GM23338 (cell line): ENCODE data around the gene MIEF2. TPM values are rescaled to one million over a fixed set of nuclear protein-coding genes. Genes with fewer than 3 reads are reported as not detected.

ENCODE experiments used
- ATAC-seq: fragments of 200-7000 bp; cut with Tn5 transposase; 3 replicates; pipeline ENCODE4 v1.9.1; 2020
- DNase-seq: peaks from one replicate; pipeline ENCODE4 v3.0.0-alpha.2; 2015; ENCODE audit warnings: low spot score
- H2AFZ ChIP-seq: fragments of 200-600 bp; sonication (generic); 2 replicates; pipeline ENCODE4 v1.8.0; 2016; ENCODE audit warnings: antibody characterized with exemption, mild to moderate bottlenecking, moderate library complexity
- H3F3A ChIP-seq: fragments of 200-600 bp; sonication (generic); replicated peaks from 2 replicates; pipeline ENCODE4 v1.8.0; 2017; ENCODE audit warnings: antibody characterized with exemption, mixed run types, low read depth
- H3K27ac ChIP-seq: fragments of 200-600 bp; sonication (generic); 2 replicates; pipeline ENCODE4 v1.6.1; 2016; ENCODE audit warnings: low read depth
- H3K27me3 ChIP-seq: fragments of 200-600 bp; sonication (generic); 2 replicates; pipeline ENCODE4 v1.8.0; 2016; ENCODE audit warnings: mild to moderate bottlenecking, mixed run types, moderate library complexity; ENCODE audit not compliant: insufficient read depth
- H3K36me3 ChIP-seq: fragments of 200-600 bp; sonication (generic); 2 replicates; pipeline ENCODE4 v1.8.0; 2016; ENCODE audit warnings: mild to moderate bottlenecking; ENCODE audit not compliant: insufficient read depth
- H3K4me1 ChIP-seq: fragments of 200-600 bp; sonication (generic); 2 replicates; pipeline ENCODE4 v1.8.0; 2016; ENCODE audit warnings: mild to moderate bottlenecking, moderate library complexity; ENCODE audit not compliant: insufficient read depth
- H3K4me2 ChIP-seq: fragments of 200-600 bp; sonication (generic); 2 replicates; pipeline ENCODE4 v1.7.1; 2017; ENCODE audit warnings: mixed run types
- H3K4me3 ChIP-seq: fragments of 200-600 bp; sonication (generic); 2 replicates; pipeline ENCODE4 v1.6.1; 2016; ENCODE audit warnings: mixed run types
- H3K79me2 ChIP-seq: fragments of 200-600 bp; sonication (generic); replicated peaks from 2 replicates; pipeline ENCODE4 v1.8.0; 2017; ENCODE audit warnings: mild to moderate bottlenecking; ENCODE audit not compliant: insufficient read depth
- H3K9me2 ChIP-seq: fragments of 200-600 bp; sonication (generic); 2 replicates; pipeline ENCODE4 v1.8.0; 2017; ENCODE audit not compliant: insufficient read depth
- H4K20me1 ChIP-seq: fragments of 200-600 bp; sonication (generic); replicated peaks from 2 replicates; pipeline ENCODE4 v1.8.0; 2017; ENCODE audit warnings: mild to moderate bottlenecking; ENCODE audit not compliant: insufficient read depth
- H3K27ac Mint-ChIP-seq: 2 replicates; pipeline ENCODE4 v1.8.0; 2020; ENCODE audit warnings: inconsistent platforms, mild to moderate bottlenecking, moderate library complexity, mixed read lengths
- H3K27me3 Mint-ChIP-seq: 3 replicates; pipeline ENCODE4 v1.8.0; 2022; ENCODE audit warnings: low read depth, mild to moderate bottlenecking, moderate library complexity, mixed read lengths, inconsistent platforms; ENCODE audit not compliant: insufficient read depth, poor library complexity
- H3K36me3 Mint-ChIP-seq: 3 replicates; pipeline ENCODE4 v1.8.0; 2021; ENCODE audit warnings: low read depth, mild to moderate bottlenecking, inconsistent platforms, moderate library complexity, mixed read lengths
- H3K4me1 Mint-ChIP-seq: 3 replicates; pipeline ENCODE4 v1.8.0; 2020; ENCODE audit warnings: mild to moderate bottlenecking, inconsistent platforms, mixed read lengths
- H3K4me3 Mint-ChIP-seq: 3 replicates; pipeline ENCODE4 v1.8.0; 2021; ENCODE audit warnings: moderate library complexity, mild to moderate bottlenecking, inconsistent platforms, mixed read lengths
- H3K9me3 Mint-ChIP-seq: 3 replicates; pipeline ENCODE4 v1.8.0; 2020; ENCODE audit warnings: moderate library complexity, mild to moderate bottlenecking, inconsistent platforms, mixed read lengths
- EZH2 ChIP-seq: fragments of 200-600 bp; sonication (generic); IDR thresholded peaks from one replicate; pipeline ENCODE4 v1.8.0; 2017; ENCODE audit warnings: antibody characterized with exemption, mild to moderate bottlenecking, low read depth; ENCODE audit not compliant: unreplicated experiment
- EZH2phosphoT487 ChIP-seq: fragments of 200-600 bp; sonication (generic); IDR thresholded peaks from one replicate; pipeline ENCODE4 v1.8.1; 2018; ENCODE audit warnings: antibody characterized with exemption; ENCODE audit not compliant: unreplicated experiment
- STAT1 ChIP-seq: IDR thresholded peaks from one replicate; pipeline ENCODE4 v1.6.1; 2016; ENCODE audit warnings: antibody characterized with exemption; ENCODE audit not compliant: unreplicated experiment
- ZNF114 ChIP-seq: fragments of 250-450 bp; sonication (Bioruptor Pico); IDR thresholded peaks from 2 replicates; pipeline ENCODE4 v1.5.0; 2020; ENCODE audit warnings: mild to moderate bottlenecking, moderate library complexity
- ZNF331 ChIP-seq: fragments of 250-450 bp; sonication (Bioruptor Pico); IDR thresholded peaks from 2 replicates; pipeline ENCODE4 v1.5.0; 2020; ENCODE audit warnings: low read depth, mild to moderate bottlenecking, moderate library complexity
- polyA plus RNA-seq: library from polyadenylated mRNA; unstranded; fragments of >200 nt; fragmentation: Nextera tagmentation; extraction: Ambion mirVana; gene quantifications from 2 replicates; pipeline ENCODE4 v1.2.1, GENCODE V29; 2016
- total RNA-seq: library from RNA; depleted of rRNA; stranded (reverse); fragments of >200 nt; shearing (Covaris generic); gene quantifications from 2 replicates; pipeline ENCODE4 v1.2.3, GENCODE V29; 2014
- TF ChIP-seq, protein P1 (sequence below): fragments of 250-450 bp; sonication (Bioruptor Pico); IDR thresholded peaks from 2 replicates; pipeline ENCODE4 v1.5.0; 2020; ENCODE audit warnings: mild to moderate bottlenecking, moderate library complexity
- TF ChIP-seq, protein P2 (sequence below), 2 experiments: fragments of 200-600 bp in 1 of 2; sonication (generic) in 1 of 2; conservative IDR thresholded peaks; 2 replicates each; pipeline versions ENCODE4 v1.5.1 to v1.6.1; 2016 to 2017; ENCODE audit warnings: antibody characterized with exemption in 2 of 2, low read depth in 2 of 2, mild to moderate bottlenecking in 2 of 2, moderate library complexity in 1 of 2
- TF ChIP-seq, protein P3 (sequence below): IDR thresholded peaks from 2 replicates; pipeline ENCODE4 v1.6.1; 2016; ENCODE audit warnings: antibody characterized with exemption

The MIEF2 gene
- total and polyA plus RNA-seq, 2 experiments from 2014 or later: 8.2 to 26.5 TPM

DNA sequence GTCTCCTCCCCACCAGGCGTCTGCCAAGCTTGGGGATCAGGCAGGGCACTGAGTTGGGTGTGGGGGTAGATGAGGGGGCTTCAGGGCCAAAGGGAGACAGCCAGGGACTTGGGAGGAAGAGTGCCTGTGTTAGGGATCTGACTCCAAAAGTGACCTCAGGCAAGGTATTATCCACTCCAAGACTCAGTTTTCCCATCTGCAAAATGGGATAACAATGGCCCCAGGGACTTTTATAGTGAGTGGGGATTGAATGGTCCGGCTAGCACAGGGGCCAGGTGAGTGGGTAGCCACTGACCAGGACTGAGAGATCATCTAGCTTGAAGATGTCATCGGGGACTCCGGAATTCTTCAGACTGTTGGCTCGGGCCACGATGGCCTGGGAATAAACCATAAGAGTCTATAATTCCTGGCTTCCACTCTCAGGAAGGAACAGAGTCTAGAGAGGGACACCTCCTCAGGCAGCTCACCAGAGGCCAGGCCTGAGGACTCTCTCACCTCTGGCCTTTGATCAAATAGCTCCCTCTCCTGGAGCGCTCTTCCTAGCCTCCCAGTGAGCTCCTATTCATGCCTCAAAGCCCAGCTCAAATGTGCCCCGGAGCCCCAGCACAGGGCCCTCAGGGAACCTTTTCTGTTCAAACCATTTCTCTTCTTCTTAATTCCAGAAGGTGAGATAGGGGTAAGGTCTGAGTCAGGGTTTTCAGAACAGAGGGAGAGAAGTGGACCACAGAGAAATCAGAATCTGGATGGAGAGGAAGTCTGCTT, 5.4 kb upstream of the MIEF2 start:
- Histone ChIP-seq H3F3A (peaks cover 13% of the 10 kb centered on the region), H3K4me2 (no peak overlapping the region), H3K79me2 (peaks cover 27% of the 10 kb centered on the region), H3K27ac (no peak overlapping the region), H3K9me2 (no peaks in the 10 kb centered on the region), H3K27me3 (no peaks in the 10 kb centered on the region), H3K4me1 (peaks cover 15% of the 10 kb centered on the region), H4K20me1 (peaks cover 4% of the 10 kb centered on the region), H3K36me3 (peaks cover 12% of the 10 kb centered on the region), H2AFZ (no peak overlapping the region), H3K4me3 (no peak overlapping the region)
- peaks cover 8% of the 10 kb centered on the region for H3K27me3 Mint-ChIP-seq
- TF ChIP-seq, protein P1, sequence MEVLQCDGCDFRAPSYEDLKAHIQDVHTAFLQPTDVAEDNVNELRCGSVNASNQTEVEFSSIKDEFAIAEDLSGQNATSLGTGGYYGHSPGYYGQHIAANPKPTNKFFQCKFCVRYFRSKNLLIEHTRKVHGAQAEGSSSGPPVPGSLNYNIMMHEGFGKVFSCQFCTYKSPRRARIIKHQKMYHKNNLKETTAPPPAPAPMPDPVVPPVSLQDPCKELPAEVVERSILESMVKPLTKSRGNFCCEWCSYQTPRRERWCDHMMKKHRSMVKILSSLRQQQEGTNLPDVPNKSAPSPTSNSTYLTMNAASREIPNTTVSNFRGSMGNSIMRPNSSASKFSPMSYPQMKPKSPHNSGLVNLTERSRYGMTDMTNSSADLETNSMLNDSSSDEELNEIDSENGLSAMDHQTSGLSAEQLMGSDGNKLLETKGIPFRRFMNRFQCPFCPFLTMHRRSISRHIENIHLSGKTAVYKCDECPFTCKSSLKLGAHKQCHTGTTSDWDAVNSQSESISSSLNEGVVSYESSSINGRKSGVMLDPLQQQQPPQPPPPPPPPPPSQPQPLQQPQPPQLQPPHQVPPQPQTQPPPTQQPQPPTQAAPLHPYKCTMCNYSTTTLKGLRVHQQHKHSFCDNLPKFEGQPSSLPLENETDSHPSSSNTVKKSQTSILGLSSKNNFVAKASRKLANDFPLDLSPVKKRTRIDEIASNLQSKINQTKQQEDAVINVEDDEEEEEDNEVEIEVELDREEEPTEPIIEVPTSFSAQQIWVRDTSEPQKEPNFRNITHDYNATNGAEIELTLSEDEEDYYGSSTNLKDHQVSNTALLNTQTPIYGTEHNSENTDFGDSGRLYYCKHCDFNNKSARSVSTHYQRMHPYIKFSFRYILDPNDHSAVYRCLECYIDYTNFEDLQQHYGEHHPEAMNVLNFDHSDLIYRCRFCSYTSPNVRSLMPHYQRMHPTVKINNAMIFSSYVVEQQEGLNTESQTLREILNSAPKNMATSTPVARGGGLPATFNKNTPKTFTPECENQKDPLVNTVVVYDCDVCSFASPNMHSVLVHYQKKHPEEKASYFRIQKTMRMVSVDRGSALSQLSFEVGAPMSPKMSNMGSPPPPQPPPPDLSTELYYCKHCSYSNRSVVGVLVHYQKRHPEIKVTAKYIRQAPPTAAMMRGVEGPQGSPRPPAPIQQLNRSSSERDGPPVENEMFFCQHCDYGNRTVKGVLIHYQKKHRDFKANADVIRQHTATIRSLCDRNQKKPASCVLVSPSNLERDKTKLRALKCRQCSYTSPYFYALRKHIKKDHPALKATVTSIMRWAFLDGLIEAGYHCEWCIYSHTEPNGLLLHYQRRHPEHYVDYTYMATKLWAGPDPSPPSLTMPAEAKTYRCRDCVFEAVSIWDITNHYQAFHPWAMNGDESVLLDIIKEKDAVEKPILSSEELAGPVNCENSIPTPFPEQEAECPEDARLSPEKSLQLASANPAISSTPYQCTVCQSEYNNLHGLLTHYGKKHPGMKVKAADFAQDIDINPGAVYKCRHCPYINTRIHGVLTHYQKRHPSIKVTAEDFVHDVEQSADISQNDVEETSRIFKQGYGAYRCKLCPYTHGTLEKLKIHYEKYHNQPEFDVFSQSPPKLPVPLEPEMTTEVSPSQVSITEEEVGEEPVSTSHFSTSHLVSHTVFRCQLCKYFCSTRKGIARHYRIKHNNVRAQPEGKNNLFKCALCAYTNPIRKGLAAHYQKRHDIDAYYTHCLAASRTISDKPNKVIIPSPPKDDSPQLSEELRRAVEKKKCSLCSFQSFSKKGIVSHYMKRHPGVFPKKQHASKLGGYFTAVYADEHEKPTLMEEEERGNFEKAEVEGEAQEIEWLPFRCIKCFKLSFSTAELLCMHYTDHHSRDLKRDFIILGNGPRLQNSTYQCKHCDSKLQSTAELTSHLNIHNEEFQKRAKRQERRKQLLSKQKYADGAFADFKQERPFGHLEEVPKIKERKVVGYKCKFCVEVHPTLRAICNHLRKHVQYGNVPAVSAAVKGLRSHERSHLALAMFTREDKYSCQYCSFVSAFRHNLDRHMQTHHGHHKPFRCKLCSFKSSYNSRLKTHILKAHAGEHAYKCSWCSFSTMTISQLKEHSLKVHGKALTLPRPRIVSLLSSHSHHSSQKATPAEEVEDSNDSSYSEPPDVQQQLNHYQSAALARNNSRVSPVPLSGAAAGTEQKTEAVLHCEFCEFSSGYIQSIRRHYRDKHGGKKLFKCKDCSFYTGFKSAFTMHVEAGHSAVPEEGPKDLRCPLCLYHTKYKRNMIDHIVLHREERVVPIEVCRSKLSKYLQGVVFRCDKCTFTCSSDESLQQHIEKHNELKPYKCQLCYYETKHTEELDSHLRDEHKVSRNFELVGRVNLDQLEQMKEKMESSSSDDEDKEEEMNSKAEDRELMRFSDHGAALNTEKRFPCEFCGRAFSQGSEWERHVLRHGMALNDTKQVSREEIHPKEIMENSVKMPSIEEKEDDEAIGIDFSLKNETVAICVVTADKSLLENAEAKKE (CRISPR knock-in tag): no peak
- TF ChIP-seq, protein P2, sequence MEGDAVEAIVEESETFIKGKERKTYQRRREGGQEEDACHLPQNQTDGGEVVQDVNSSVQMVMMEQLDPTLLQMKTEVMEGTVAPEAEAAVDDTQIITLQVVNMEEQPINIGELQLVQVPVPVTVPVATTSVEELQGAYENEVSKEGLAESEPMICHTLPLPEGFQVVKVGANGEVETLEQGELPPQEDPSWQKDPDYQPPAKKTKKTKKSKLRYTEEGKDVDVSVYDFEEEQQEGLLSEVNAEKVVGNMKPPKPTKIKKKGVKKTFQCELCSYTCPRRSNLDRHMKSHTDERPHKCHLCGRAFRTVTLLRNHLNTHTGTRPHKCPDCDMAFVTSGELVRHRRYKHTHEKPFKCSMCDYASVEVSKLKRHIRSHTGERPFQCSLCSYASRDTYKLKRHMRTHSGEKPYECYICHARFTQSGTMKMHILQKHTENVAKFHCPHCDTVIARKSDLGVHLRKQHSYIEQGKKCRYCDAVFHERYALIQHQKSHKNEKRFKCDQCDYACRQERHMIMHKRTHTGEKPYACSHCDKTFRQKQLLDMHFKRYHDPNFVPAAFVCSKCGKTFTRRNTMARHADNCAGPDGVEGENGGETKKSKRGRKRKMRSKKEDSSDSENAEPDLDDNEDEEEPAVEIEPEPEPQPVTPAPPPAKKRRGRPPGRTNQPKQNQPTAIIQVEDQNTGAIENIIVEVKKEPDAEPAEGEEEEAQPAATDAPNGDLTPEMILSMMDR (conservative IDR thresholded peaks at IDR 0.05; ENCODE audit: low read depth in 2 of 2): peak in 1 of 2 experiments; percentile 22; a peak in 2 of 4 replicates
- no peak for TF ChIP-seq ZNF331
- no peak for TF ChIP-seq EZH2phosphoT487
- no peak for TF ChIP-seq ZNF114 (CRISPR knock-in tag)
- TF ChIP-seq EZH2: no peak
- TF ChIP-seq STAT1: no peak
- TF ChIP-seq, protein P3, sequence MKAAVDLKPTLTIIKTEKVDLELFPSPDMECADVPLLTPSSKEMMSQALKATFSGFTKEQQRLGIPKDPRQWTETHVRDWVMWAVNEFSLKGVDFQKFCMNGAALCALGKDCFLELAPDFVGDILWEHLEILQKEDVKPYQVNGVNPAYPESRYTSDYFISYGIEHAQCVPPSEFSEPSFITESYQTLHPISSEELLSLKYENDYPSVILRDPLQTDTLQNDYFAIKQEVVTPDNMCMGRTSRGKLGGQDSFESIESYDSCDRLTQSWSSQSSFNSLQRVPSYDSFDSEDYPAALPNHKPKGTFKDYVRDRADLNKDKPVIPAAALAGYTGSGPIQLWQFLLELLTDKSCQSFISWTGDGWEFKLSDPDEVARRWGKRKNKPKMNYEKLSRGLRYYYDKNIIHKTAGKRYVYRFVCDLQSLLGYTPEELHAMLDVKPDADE: no peak
- peak overlapping the region; percentile 16; the same call in 1 of the 3 replicates for H3K4me3 Mint-ChIP-seq
- H3K36me3 Mint-ChIP-seq: peaks cover 58% of the 10 kb centered on the region
- H3K4me1 Mint-ChIP-seq: peaks cover 21% of the 10 kb centered on the region
- H3K27ac Mint-ChIP-seq: no peak overlapping the region
- ATAC-seq (no peak), DNase-seq (no peak)
- H3K9me3 Mint-ChIP-seq: no peaks in the 10 kb centered on the region
